Gastrocnemius medialis (tissue), 4 donors: Measurements from ENCODE around the gene ATF7IP2.

ENCODE experiments used
- CTCF ChIP-seq, 5 experiments: fragments of 450-650 bp in 3 of 5; fragments of 200-600 bp in 2 of 5; sonication (generic) in 2 of 5; IDR thresholded peaks in 4 of 5; conservative IDR thresholded peaks in 1 of 5; 1 replicate in 4 of 5; 2 replicates in 1 of 5; pipeline ENCODE4 v1.5.1; 2016 to 2019; ENCODE audit warnings: antibody characterized with exemption in 5 of 5, mild to moderate bottlenecking in 3 of 5, moderate library complexity in 3 of 5
- POLR2A ChIP-seq, 2 donors: fragments of 450-650 bp; IDR thresholded peaks; one replicate each; pipeline ENCODE4 v1.6.1; 2017; ENCODE audit warnings: antibody characterized with exemption in 2 of 2, mild to moderate bottlenecking in 2 of 2, moderate library complexity in 2 of 2

GRCh38 chr16:10511829-10512228 lies 126.0 kb downstream of the ATF7IP2 start:
- TF ChIP-seq CTCF (IDR thresholded peaks at IDR 0.05 in 4 of 5, conservative IDR thresholded peaks at IDR 0.05 in 1 of 5) (no peak), POLR2A (IDR thresholded peaks at IDR 0.05) (no peak)
